ENCODE measurements around the gene MRPS21.

The MRPS21 gene

GRCh38 chr1:150293433-150294253 is at the start of gene MRPS21:
Gene MRPS21 (plus strand): TSS chr1:150293861. CDS start chr1:150294367, 506 bp downstream.
- DNase-seq (ENCODE audit: low read depth), result peak; percentile 71

GRCh38 chr1:150249936-150250335 is 43.7 kb upstream of the MRPS21 start:
- no peak for DNase-seq (ENCODE audit: low read depth)

GRCh38 chr1:150256198-150256553 is 37.5 kb upstream of the MRPS21 start:
- no peak for DNase-seq (ENCODE audit: low read depth)

- no peak for DNase-seq (ENCODE audit: low read depth)
Observed at GRCh38 chr1:150256554-150257341, 36.9 kb upstream of the MRPS21 start.

GRCh38 chr1:150257624-150258585 is 35.8 kb upstream of the MRPS21 start, which contains the start of gene CA14:
Gene CA14 (plus strand): TSS chr1:150257774. CDS start chr1:150258129, 355 bp downstream.
- no peak for DNase-seq (ENCODE audit: low read depth)

GRCh38 chr1:150259217-150259616 is 34.4 kb upstream of the MRPS21 start:
- DNase-seq (ENCODE audit: low read depth), result no peak

GRCh38 chr1:150259758-150260669 is 33.6 kb upstream of the MRPS21 start:
- DNase-seq (ENCODE audit: low read depth), result no peak

- no peak for DNase-seq (ENCODE audit: low read depth)
Observed at GRCh38 chr1:150261367-150261766, 32.3 kb upstream of the MRPS21 start.

- no peak for DNase-seq (ENCODE audit: low read depth)
Observed at GRCh38 chr1:150262388-150263320, 31.0 kb upstream of the MRPS21 start.

- no peak for DNase-seq (ENCODE audit: low read depth)
Observed at GRCh38 chr1:150263549-150263948, 30.1 kb upstream of the MRPS21 start.

- no peak for DNase-seq (ENCODE audit: low read depth)
Observed at GRCh38 chr1:150267896-150268295, 25.8 kb upstream of the MRPS21 start.

GRCh38 chr1:150268340-150268704 is 25.3 kb upstream of the MRPS21 start:
- DNase-seq (ENCODE audit: low read depth), result no peak

GRCh38 chr1:150268705-150269403 is 24.8 kb upstream of the MRPS21 start, which contains the start of gene APH1A:
Gene APH1A (minus strand): TSS chr1:150269016. CDS start chr1:150268810, 206 bp downstream.
- peak; percentile 81 for DNase-seq (ENCODE audit: low read depth)

GRCh38 chr1:150269451-150269850 is 24.2 kb upstream of the MRPS21 start:
- DNase-seq (ENCODE audit: low read depth), result no peak

- DNase-seq (ENCODE audit: low read depth), result no peak
Observed at GRCh38 chr1:150271291-150271959, 22.2 kb upstream of the MRPS21 start.

GRCh38 chr1:150273311-150273710 is 20.4 kb upstream of the MRPS21 start:
- DNase-seq (ENCODE audit: low read depth), result no peak

GRCh38 chr1:150280138-150280707 is 13.4 kb upstream of the MRPS21 start:
- no peak for DNase-seq (ENCODE audit: low read depth)

GRCh38 chr1:150281221-150281757 is 12.4 kb upstream of the MRPS21 start:
- DNase-seq (ENCODE audit: low read depth), result peak; percentile 34
